ENCODE data around the gene NACA.

NACA gene

DNA sequence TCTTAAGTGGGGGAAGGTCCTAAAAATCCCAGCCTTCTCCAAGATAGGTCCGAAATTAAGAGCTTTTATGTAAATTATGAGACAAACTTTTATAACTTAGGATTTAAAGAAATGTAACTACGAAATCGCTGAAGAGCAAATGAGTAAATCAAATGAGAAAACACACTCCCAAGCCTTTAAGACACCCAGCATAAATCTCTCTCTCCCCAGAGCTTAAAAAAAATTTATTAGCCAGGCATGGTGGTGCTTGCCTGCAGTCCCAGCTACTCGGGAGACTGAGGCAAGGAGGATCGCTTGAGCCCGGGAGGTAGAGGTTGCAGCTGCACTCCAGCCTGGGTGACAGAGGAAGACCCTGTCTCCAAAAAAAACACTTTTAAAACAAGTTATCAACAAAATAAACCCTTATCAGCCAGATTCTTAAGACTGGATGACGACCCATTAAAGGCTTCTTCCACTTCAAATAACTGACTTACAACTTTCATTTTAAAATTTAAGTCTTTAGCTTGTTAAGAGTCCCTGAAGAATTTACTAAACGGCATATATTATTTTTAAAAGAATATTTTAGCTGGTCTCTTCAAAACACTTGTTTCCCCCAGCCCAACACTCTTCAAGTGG, 40.2 kb downstream of the NACA start:
- Mint-ChIP-seq H3K36me3 (peaks cover 89% of the 10 kb centered on the region), H3K9me3 (no peaks in the 10 kb centered on the region), H3K27ac (peak overlapping the region; percentile 98), H3K4me1 (peaks cover 41% of the 10 kb centered on the region), H3K4me3 (peak overlapping the region; percentile 87)
- DNase-seq (ENCODE audit: low spot score in 2 of 2) (no peak), ATAC-seq (no peak)

DNA sequence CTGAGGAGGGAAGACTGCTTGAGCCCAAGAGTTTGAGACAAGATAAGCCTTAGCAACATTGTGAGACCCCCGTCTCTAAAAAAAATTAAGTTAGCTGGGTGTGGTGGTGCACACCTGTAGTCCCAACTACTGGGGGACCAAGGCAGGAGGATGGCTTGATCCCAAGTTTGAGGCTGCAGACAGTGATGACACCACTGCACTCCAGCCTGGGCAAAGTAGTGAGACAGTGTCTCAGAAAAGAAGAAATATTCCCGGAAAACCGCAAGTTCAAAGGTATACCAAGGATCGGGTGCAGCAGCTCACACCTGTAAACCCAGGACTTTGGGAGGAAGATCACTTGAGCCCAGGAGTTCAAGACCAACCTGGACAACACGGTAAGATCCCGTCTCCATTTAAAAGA, 42.8 kb downstream of the NACA start:
- peaks cover 98% of the 10 kb centered on the region for H3K36me3 Mint-ChIP-seq

DNA sequence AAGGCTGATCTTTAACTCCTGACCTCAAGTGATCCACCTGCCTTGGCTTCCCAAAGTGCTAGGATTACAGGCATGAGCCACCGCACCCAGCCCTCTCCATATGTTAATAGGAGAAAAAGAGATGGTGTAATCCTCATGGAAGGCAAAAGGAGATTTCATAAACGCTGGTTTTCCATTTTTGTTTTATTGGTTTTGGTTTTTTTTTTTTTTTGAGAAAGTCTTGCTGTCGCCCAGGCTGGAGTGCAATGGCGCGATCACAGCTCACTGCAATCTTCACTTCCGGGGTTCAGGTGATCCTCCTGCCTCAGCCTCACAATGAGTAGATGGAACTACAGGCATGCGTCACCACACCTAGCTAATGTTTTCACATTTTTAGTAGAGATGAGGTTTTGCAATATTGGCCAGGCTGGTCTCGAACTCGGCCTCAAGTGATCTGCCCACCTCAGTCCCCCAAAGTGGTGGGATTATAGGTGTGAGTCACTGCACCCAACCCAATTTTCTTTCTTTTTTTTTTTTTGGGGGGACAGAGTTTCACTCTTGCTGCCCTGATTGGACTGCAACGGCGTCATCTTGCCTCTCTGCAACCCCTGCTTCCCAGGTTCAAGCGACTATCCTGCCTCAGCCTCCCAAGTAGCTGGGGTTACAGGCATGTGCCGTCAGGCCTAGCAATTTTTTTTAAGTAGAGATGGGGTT, 45.1 kb downstream of the NACA start:
- Mint-ChIP-seq H3K4me1 (peaks cover 60% of the 10 kb centered on the region), H3K9me3 (no peaks in the 10 kb centered on the region), H3K36me3 (peaks cover 98% of the 10 kb centered on the region), H3K27ac (peak overlapping the region; percentile 80), H3K4me3 (peak overlapping the region; percentile 34)
- no peak for DNase-seq (ENCODE audit: low spot score in 2 of 2)
- peak; percentile 33 for ATAC-seq

More for the DNA sequence above, 42.8 kb downstream of the NACA start:
- Mint-ChIP-seq H3K4me3 (peak overlapping the region; percentile 87), H3K4me1 (peaks cover 50% of the 10 kb centered on the region), H3K9me3 (no peaks in the 10 kb centered on the region), H3K27ac (peak overlapping the region; percentile 98)
- no peak for ATAC-seq
- no peak for DNase-seq (ENCODE audit: low spot score in 2 of 2)

DNA sequence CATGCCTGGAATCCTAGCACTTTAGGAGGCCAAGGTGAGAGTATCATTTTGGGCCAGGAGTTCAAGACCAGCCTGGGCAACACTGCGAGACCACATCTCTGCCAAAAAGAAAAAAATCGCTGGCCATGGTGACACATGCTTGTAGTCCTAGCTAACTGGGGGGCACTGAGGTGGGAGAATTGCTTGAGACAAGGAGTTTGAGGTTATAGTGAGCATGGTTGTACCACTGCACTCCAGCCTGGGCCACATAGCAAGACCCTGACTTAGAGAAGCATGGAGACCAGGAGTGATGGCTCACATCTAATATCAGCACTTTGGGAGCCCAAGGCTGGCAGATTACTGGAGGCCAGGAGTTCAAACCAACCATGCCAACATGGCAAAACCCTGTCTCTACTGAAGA, 46.2 kb downstream of the NACA start:
- H3K4me1 Mint-ChIP-seq: peaks cover 57% of the 10 kb centered on the region

DNA sequence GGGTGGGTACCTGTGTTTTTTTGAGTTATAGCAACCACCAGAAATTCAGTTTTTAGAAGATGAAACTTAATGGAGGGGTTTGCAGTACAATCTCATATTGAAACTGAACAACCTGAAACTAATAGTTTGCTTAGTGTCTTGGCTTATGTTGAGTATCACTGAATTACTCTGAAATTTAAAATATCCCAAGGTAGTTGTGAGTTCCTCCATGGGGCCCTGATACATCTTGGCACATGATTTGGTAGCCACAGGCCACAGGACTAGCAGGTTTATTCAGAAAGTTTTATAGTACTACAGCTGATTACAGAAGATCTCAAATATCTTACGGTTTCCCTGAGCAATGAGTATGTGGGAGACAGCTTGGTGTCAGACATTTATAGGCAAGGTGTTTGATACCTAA, 47.4 kb downstream of the NACA start:
- Mint-ChIP-seq H3K9me3 (no peaks in the 10 kb centered on the region), H3K4me3 (no peak overlapping the region), H3K36me3 (peaks cover 98% of the 10 kb centered on the region), H3K4me1 (peaks cover 59% of the 10 kb centered on the region), H3K27ac (peak overlapping the region; percentile 69)
- peak; percentile 91 for ATAC-seq
- DNase-seq (ENCODE audit: low spot score in 2 of 2): no peak

More for the DNA sequence above, 46.2 kb downstream of the NACA start:
- H3K36me3 Mint-ChIP-seq: peaks cover 98% of the 10 kb centered on the region
- DNase-seq (ENCODE audit: low spot score in 2 of 2) (no peak), ATAC-seq (no peak)
- H3K27ac Mint-ChIP-seq: peak overlapping the region; percentile 80
- no peak overlapping the region for H3K4me3 Mint-ChIP-seq
- H3K9me3 Mint-ChIP-seq: no peaks in the 10 kb centered on the region

DNA sequence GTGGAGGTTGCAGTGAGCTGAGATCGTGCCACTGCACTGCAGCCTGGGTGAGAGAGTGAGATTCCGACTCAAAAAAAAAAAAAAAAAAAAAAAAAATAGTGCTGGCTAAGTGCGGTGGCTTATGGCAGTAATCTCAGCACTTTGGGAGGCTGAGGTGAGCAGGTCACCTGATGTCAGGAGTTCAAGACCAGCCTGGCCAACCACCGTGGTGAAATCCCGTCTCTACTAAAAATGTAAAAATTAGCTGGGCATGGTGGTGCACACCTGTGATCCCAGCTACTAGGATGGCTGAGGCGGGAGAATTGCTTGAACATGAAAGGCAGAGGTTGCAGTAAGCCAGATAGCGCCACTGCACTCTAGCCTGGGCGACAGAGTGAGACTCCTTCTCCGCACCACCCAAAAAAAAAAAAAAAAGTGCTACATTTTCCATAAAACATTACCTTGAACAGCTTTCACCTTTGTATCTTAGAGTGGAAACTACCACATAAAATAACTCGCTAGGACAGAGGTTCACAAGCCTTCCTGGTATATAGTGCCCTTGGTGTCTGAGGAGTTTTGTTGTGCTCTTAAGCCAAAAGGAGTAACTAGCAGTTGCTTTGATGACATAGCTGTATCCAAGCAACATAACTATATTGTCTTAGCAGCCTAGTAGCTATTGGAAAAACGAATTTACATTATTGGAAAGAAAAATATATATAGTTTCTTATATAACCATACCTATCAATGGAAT, 48.1 kb downstream of the NACA start:
- H3K4me3 Mint-ChIP-seq: no peak overlapping the region
- DNase-seq (ENCODE audit: low spot score in 2 of 2) (no peak), ATAC-seq (no peak)
- H3K27ac Mint-ChIP-seq: peak overlapping the region; percentile 69
- H3K9me3 Mint-ChIP-seq: no peaks in the 10 kb centered on the region
- H3K4me1 Mint-ChIP-seq: peaks cover 56% of the 10 kb centered on the region
- peaks cover 98% of the 10 kb centered on the region for H3K36me3 Mint-ChIP-seq

DNA sequence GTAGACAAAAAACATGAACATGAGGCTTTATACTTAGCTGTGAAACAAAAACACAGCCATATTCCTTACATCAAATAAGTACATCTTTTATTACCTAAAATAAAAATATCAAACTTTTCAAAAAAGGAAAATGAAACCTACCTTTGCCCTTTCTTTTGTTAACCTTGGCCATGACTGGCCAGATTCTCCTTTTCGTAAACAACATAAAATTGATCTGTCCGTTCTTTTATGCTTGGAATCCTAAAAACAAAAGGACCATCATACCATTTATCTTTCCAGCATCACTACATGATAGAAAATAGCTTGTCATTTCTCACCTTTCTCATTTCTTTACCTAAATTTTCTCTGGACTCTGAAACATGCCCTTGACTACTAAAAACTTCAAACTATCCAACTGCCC, 53.5 kb downstream of the NACA start:
- no peak for DNase-seq (ENCODE audit: low spot score in 2 of 2)
- H3K27ac Mint-ChIP-seq: peak overlapping the region; percentile 70
- H3K9me3 Mint-ChIP-seq: no peaks in the 10 kb centered on the region
- no peak for ATAC-seq
- H3K36me3 Mint-ChIP-seq: peaks cover 100% of the 10 kb centered on the region
- no peak overlapping the region for H3K4me3 Mint-ChIP-seq
- H3K4me1 Mint-ChIP-seq: peaks cover 36% of the 10 kb centered on the region

DNA sequence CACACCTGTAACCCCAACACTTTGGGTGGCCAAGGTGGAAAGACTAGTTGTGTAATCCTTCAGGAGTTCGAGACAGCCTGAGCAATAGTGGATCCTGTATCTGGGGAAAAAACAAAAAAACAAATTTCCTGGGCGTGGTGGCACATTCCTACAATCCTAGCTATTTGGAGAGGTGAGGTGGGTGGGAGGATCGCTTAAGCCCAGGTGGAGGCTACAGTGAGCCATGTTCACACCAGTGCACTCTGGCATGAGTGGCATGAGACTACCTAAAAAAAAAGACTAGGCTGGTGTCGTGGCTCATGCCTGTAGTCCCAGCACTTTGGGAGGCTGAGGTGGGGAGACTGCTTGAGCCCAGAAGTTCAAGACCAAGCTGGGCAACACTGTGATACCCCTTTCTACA, 54.3 kb downstream of the NACA start:
- ATAC-seq (no peak), DNase-seq (ENCODE audit: low spot score in 2 of 2) (no peak)
- Mint-ChIP-seq H3K36me3 (peaks cover 100% of the 10 kb centered on the region), H3K27ac (no peak overlapping the region), H3K4me1 (peaks cover 29% of the 10 kb centered on the region), H3K9me3 (no peaks in the 10 kb centered on the region), H3K4me3 (no peak overlapping the region)

DNA sequence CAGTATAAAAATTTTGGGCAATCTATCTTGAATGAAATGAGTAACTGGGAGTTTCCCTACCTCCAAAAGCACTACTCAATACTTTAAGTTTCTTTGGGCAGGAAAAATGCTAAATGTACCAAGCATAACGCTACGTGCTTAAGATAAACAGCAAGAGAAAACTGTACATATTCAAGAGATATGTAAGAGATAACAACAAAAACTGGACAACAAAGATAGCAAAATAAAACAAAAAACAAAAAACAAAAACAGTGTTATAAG, 57.0 kb downstream of the NACA start:
- H3K4me3 Mint-ChIP-seq: no peak overlapping the region
- peaks cover 23% of the 10 kb centered on the region for H3K4me1 Mint-ChIP-seq
- no peak overlapping the region for H3K27ac Mint-ChIP-seq
- H3K9me3 Mint-ChIP-seq: no peaks in the 10 kb centered on the region
- DNase-seq (ENCODE audit: low spot score in 2 of 2): no peak
- no peak for ATAC-seq
- peaks cover 100% of the 10 kb centered on the region for H3K36me3 Mint-ChIP-seq

Measured in stimulated activated effector memory CD8-positive, alpha-beta T cell treated with anti-CD3 and anti-CD28 coated beads, Interleukin-12 subunit alpha, Interleukin-12 subunit beta, amount 100 ng/mL, for 72 hours (primary cell).